ENCODE measurements around the gene TRIM13.
A peak's percentile ranks its signal among the peaks of the same experiment; 100 is the strongest.

TRIM13 gene

GRCh38 chr13:49998714-49999624 is 2.1 kb downstream of the TRIM13 start:
- no peak for TF ChIP-seq CTCF (IDR thresholded peaks at IDR 0.05; ENCODE audit: low read depth, low read length)
- H3K4me3 ChIP-seq (ENCODE audit: low read depth, low read length), result peak overlapping the region; percentile 80

GRCh38 chr13:50001287-50001686 is 4.4 kb downstream of the TRIM13 start:
- no peak overlapping the region for H3K4me3 ChIP-seq (ENCODE audit: low read depth, low read length)
- no peak for TF ChIP-seq CTCF (IDR thresholded peaks at IDR 0.05; ENCODE audit: low read depth, low read length)

- TF ChIP-seq CTCF (IDR thresholded peaks at IDR 0.05; ENCODE audit: low read depth, low read length), result no peak
- H3K4me3 ChIP-seq (ENCODE audit: low read depth, low read length), result no peak overlapping the region
Observed at GRCh38 chr13:50006426-50007135, 9.7 kb downstream of the TRIM13 start.

- TF ChIP-seq CTCF (IDR thresholded peaks at IDR 0.05; ENCODE audit: low read depth, low read length), result no peak
- no peak overlapping the region for H3K4me3 ChIP-seq (ENCODE audit: low read depth, low read length)
Observed at GRCh38 chr13:50011461-50011860, 14.6 kb downstream of the TRIM13 start.

- TF ChIP-seq CTCF (IDR thresholded peaks at IDR 0.05; ENCODE audit: low read depth, low read length), result no peak
- H3K4me3 ChIP-seq (ENCODE audit: low read depth, low read length), result no peak overlapping the region
Observed at GRCh38 chr13:50012396-50013169, 15.7 kb downstream of the TRIM13 start.

GRCh38 chr13:50014386-50014785 is 17.5 kb downstream of the TRIM13 start:
- no peak for TF ChIP-seq CTCF (IDR thresholded peaks at IDR 0.05; ENCODE audit: low read depth, low read length)
- H3K4me3 ChIP-seq (ENCODE audit: low read depth, low read length), result no peak overlapping the region
